HG03139 (cell line): ENCODE results near the gene UBE2V1.
"Not testable (repeated sequence)": the region's sequence is repeated elsewhere in the genome, so short reads cannot be mapped to it uniquely, and the experiment has no call there.

Source experiments
- ATAC-seq: cut with Tn5 transposase; IDR thresholded peaks from one replicate; pipeline ENCODE4 v1.9.1; 2021; ENCODE audit not compliant: unreplicated experiment

The UBE2V1 gene

GRCh38 chr20:50138120-50138478 is 25.1 kb upstream of the UBE2V1 start:
- ATAC-seq = no peak

GRCh38 chr20:50137702-50138101 is 24.8 kb upstream of the UBE2V1 start:
- not testable (repeated sequence) for ATAC-seq

- no peak for ATAC-seq
Measured at GRCh38 chr20:50136822-50137599, 24.1 kb upstream of the UBE2V1 start.

- not testable (repeated sequence) for ATAC-seq
Measured at GRCh38 chr20:50135157-50135556, 22.2 kb upstream of the UBE2V1 start.

- no peak for ATAC-seq
Measured at GRCh38 chr20:50133474-50134217, 20.7 kb upstream of the UBE2V1 start.

GRCh38 chr20:50133041-50133440 is 20.1 kb upstream of the UBE2V1 start:
- ATAC-seq = no peak

GRCh38 chr20:50130995-50131394 is 18.0 kb upstream of the UBE2V1 start:
- no peak for ATAC-seq

- ATAC-seq = no peak
Measured at GRCh38 chr20:50130356-50130723, 17.4 kb upstream of the UBE2V1 start.

GRCh38 chr20:50129662-50130355 is 16.9 kb upstream of the UBE2V1 start:
- ATAC-seq = no peak

GRCh38 chr20:50128520-50128905 is 15.6 kb upstream of the UBE2V1 start:
- ATAC-seq = no peak

- no peak for ATAC-seq
Measured at GRCh38 chr20:50127587-50128519, 14.9 kb upstream of the UBE2V1 start.

- no peak for ATAC-seq
Measured at GRCh38 chr20:50126662-50127061, 13.7 kb upstream of the UBE2V1 start.

- no peak for ATAC-seq
Measured at GRCh38 chr20:50125279-50125678, 12.3 kb upstream of the UBE2V1 start.

- ATAC-seq = no peak
Measured at GRCh38 chr20:50124496-50124895, 11.5 kb upstream of the UBE2V1 start.

- no peak for ATAC-seq
Measured at GRCh38 chr20:50123418-50123817, 10.5 kb upstream of the UBE2V1 start.

- no peak for ATAC-seq
Measured at GRCh38 chr20:50122763-50123162, 9.8 kb upstream of the UBE2V1 start.

GRCh38 chr20:50121858-50122271 is 8.9 kb upstream of the UBE2V1 start:
- no peak for ATAC-seq

GRCh38 chr20:50120935-50121693 is 8.2 kb upstream of the UBE2V1 start:
- no peak for ATAC-seq

- no peak for ATAC-seq
Measured at GRCh38 chr20:50118203-50118602, 5.3 kb upstream of the UBE2V1 start.

- no peak for ATAC-seq
Measured at GRCh38 chr20:50116368-50116999, 3.5 kb upstream of the UBE2V1 start.
